Endothelial cell of umbilical vein (primary cell): Measurements from ENCODE around the gene ABI3. TPM values are rescaled to one million over a fixed set of nuclear protein-coding genes. Genes with fewer than 3 reads are reported as not detected.

Experiments
- BruUV-seq: library from RNA; stranded (reverse); fragments of 400-500 nt; replicated peaks from 2 replicates; lab custom pipeline; 2021; lab: Mats Ljungman, UMichigan
- CTCF ChIA-PET: fragments of 300-600, 350-600 bp; sonication (Branson Sonifier 250); formaldehyde crosslinking; loops from one replicate; lab custom pipeline; 2021; ENCODE audit warnings: antibody characterized with exemption, inconsistent platforms; lab: Charles Lee
- POLR2A ChIA-PET: fragments of 300-600, 350-600 bp; sonication (Branson Sonifier 250); formaldehyde crosslinking; loops from one replicate; lab custom pipeline; 2021; ENCODE audit warnings: antibody characterized with exemption, inconsistent platforms; lab: Charles Lee
- DNase-seq: peaks from one replicate; pipeline ENCODE4 v3.0.0-alpha.2; 2011; ENCODE audit warnings: low read depth, low spot score
- FAIRE-seq: peaks from 2 replicates; lab custom pipeline; 2011; peaks lifted over from hg19 to GRCh38; lab: Jason Lieb, UNC
- H2AFZ ChIP-seq: 2 replicates; pipeline ENCODE4 v1.6.0; 2012; ENCODE audit warnings: low read depth, low read length, control low read depth, inconsistent platforms
- H3K27ac ChIP-seq: 2 replicates; pipeline ENCODE4 v1.5.1; 2011; ENCODE audit warnings: low read depth, mild to moderate bottlenecking, control low read depth, low read length, moderate library complexity; ENCODE audit not compliant: insufficient read depth
- H3K27me3 ChIP-seq, 2 experiments: 2 replicates each; pipeline versions ENCODE4 v1.6.0 to v1.6.1; 2011; ENCODE audit warnings: low read length in 2 of 2, mixed read lengths in 1 of 2; ENCODE audit not compliant: control insufficient read depth in 2 of 2, insufficient read depth in 2 of 2
- H3K36me3 ChIP-seq, 2 experiments: 2 replicates in 1 of 2; 3 replicates in 1 of 2; pipeline ENCODE4 v1.5.1; 2011; ENCODE audit warnings: low read length in 2 of 2, mild to moderate bottlenecking in 1 of 2, moderate library complexity in 1 of 2; ENCODE audit not compliant: control insufficient read depth in 2 of 2, insufficient read depth in 2 of 2; ENCODE audit errors: extremely low read depth in 1 of 2
- H3K4me1 ChIP-seq: 3 replicates; pipeline ENCODE4 v1.5.1; 2011; ENCODE audit warnings: mild to moderate bottlenecking, low read length; ENCODE audit not compliant: control insufficient read depth, insufficient read depth; ENCODE audit errors: extremely low read depth
- H3K4me2 ChIP-seq: 2 replicates; pipeline ENCODE4 v1.6.1; 2011; ENCODE audit warnings: low read length, control low read depth, mixed read lengths; ENCODE audit not compliant: insufficient read depth
- H3K4me3 ChIP-seq, 3 experiments: fragments of 200-600 bp in 1 of 3; sonication (generic), shearing (Covaris generic) in 1 of 3; replicated peaks in 1 of 3; 2 replicates each; pipeline ENCODE4 v1.5.1; 2011 to 2016; ENCODE audit warnings: control low read depth in 3 of 3, low read length in 3 of 3, mild to moderate bottlenecking in 2 of 3, inconsistent platforms in 1 of 3, low read depth in 1 of 3, moderate library complexity in 1 of 3; ENCODE audit not compliant: insufficient read depth in 1 of 3
- H3K79me2 ChIP-seq: 2 replicates; pipeline ENCODE4 v1.6.0; 2012; ENCODE audit warnings: low read length, inconsistent platforms; ENCODE audit not compliant: control insufficient read depth, insufficient read depth
- H3K9ac ChIP-seq: replicated peaks from 2 replicates; pipeline ENCODE3; 2011; ENCODE audit warnings: low read length, control low read depth; ENCODE audit not compliant: insufficient read depth; ENCODE audit errors: extremely low read depth
- H3K9me1 ChIP-seq: replicated peaks from 3 replicates; pipeline ENCODE4 v1.6.0; 2011; ENCODE audit warnings: mild to moderate bottlenecking, low read length; ENCODE audit not compliant: control insufficient read depth, insufficient read depth; ENCODE audit errors: extremely low read depth
- H3K9me3 ChIP-seq: replicated peaks from 2 replicates; pipeline ENCODE4 v1.5.1; 2012; ENCODE audit warnings: low read length, inconsistent platforms; ENCODE audit not compliant: control insufficient read depth, insufficient read depth
- H4K20me1 ChIP-seq: replicated peaks from 2 replicates; pipeline ENCODE3; 2011; ENCODE audit warnings: mild to moderate bottlenecking, low read length; ENCODE audit not compliant: control insufficient read depth, insufficient read depth; ENCODE audit errors: extremely low read depth
- EZH2 ChIP-seq: IDR thresholded peaks from 2 replicates; pipeline ENCODE4 v1.6.1; 2012; ENCODE audit warnings: borderline replicate concordance, low read depth, mild to moderate bottlenecking, moderate library complexity, low read length, inconsistent platforms; ENCODE audit not compliant: severe bottlenecking
- FOS ChIP-seq: IDR thresholded peaks from 2 replicates; pipeline ENCODE4 v1.6.1; 2011; ENCODE audit warnings: mild to moderate bottlenecking, low read length, moderate library complexity, borderline replicate concordance; ENCODE audit not compliant: insufficient read depth
- GATA2 ChIP-seq: IDR thresholded peaks from 2 replicates; pipeline ENCODE4 v1.7.0; 2011; ENCODE audit warnings: low read depth, mild to moderate bottlenecking, moderate library complexity, mixed read lengths, low read length; ENCODE audit not compliant: insufficient read length, insufficient read depth
- JUN ChIP-seq: IDR thresholded peaks from 2 replicates; pipeline ENCODE4 v1.6.1; 2011; ENCODE audit warnings: borderline replicate concordance, low read depth; ENCODE audit not compliant: insufficient read length, insufficient read depth
- MAX ChIP-seq: IDR thresholded peaks from 2 replicates; pipeline ENCODE4 v1.6.1; 2011; ENCODE audit not compliant: insufficient read depth, insufficient read length
- MYC ChIP-seq: IDR thresholded peaks from one replicate; pipeline ENCODE4 v1.6.1; 2011; ENCODE audit warnings: mild to moderate bottlenecking, low read depth, low read length
- POLR2A ChIP-seq: IDR thresholded peaks from 2 replicates; pipeline ENCODE4 v1.6.1; 2012; ENCODE audit warnings: low read depth, mild to moderate bottlenecking, control low read depth, low read length
- POLR2AphosphoS5 ChIP-seq: IDR thresholded peaks from 2 replicates; pipeline ENCODE4 v1.6.1; 2012; ENCODE audit warnings: low read depth, mild to moderate bottlenecking, control low read depth, low read length, moderate library complexity; ENCODE audit not compliant: insufficient read depth
- dilution Hi-C: fragments of 300-500 bp; cut with MboI; formaldehyde crosslinking; loops from one replicate; pipeline ENCODE4 v1.15.0; 2019; ENCODE audit warnings: low sequenced_read_pairs; ENCODE audit not compliant: extremely low pct_ligation_motif_present
- intact Hi-C: fragments of 100-400 bp; cut with micrococcal nuclease; formaldehyde crosslinking; loops from one replicate; pipeline ENCODE4 v1.10.0; 2022
- polyA plus RNA-seq, 4 experiments: library from polyadenylated mRNA; depleted of rRNA in 3 of 4; stranded (reverse) in 3 of 4; unstranded in 1 of 4; fragments of >200 nt; gene quantifications; 2 replicates each; pipeline versions ENCODE4 v1.2.1 to v1.2.3, GENCODE V29; 2011 to 2012; ENCODE audit warnings: missing spikeins in 1 of 4
- total RNA-seq: library from RNA; stranded (reverse); gene quantifications from 2 replicates; pipeline ENCODE4 v1.2.3, GENCODE V29; 2021
- TF ChIP-seq, protein P1 (sequence below), 2 donors: IDR thresholded peaks; 1 replicate in 1 of 2; 2 replicates in 1 of 2; pipeline ENCODE4 v1.5.1; 2011; ENCODE audit warnings: low read length in 2 of 2, mild to moderate bottlenecking in 2 of 2, moderate library complexity in 2 of 2, control low read depth in 1 of 2, inconsistent platforms in 1 of 2, low read depth in 1 of 2; ENCODE audit not compliant: insufficient read depth in 1 of 2; ENCODE audit errors: extremely low read depth in 1 of 2

ABI3 gene
- total and polyA plus RNA-seq, 2 donors (not counting 3 experiments of a cell fraction or from before 2014, with no cell fraction given) = 35.2 to 35.5 TPM

GRCh38 chr17:49216482-49216881 is 6.0 kb downstream of the ABI3 start:
- Histone ChIP-seq H3K9me3 (no peaks in the 10 kb centered on the region), H3K36me3 (peaks cover 2 to 18% of the 10 kb centered on the region in 2 experiments), H3K4me3 (no peak overlapping the region), H4K20me1 (no peaks in the 10 kb centered on the region), H3K79me2 (peaks cover 38% of the 10 kb centered on the region), H3K27me3 (no peaks in the 10 kb centered on the region), H3K9ac (no peak overlapping the region), H2AFZ (no peak overlapping the region), H3K9me1 (no peaks in the 10 kb centered on the region), H3K27ac (no peak overlapping the region), H3K4me1 (peaks cover 41% of the 10 kb centered on the region), H3K4me2 (no peak overlapping the region)
- intact Hi-C loops (no loop called here), dilution Hi-C loops (no loop called here)
- DNase-seq (no peak), FAIRE-seq (no peak)
- ChIA-PET POLR2A (no interaction called here), CTCF (interaction anchor here (0.7 to 3.5 kb wide), 4 partner anchors 11 to 25 kb away, joined by 3 to 24 read pairs (median 5); partner anchors contain the start of gene PHOSPHO1)
- TF ChIP-seq EZH2 = no peak
- TF ChIP-seq GATA2 = no peak
- no peak for TF ChIP-seq MAX
- TF ChIP-seq FOS = no peak
- TF ChIP-seq POLR2A = no peak
- TF ChIP-seq POLR2AphosphoS5 = no peak
- TF ChIP-seq, protein P1, sequence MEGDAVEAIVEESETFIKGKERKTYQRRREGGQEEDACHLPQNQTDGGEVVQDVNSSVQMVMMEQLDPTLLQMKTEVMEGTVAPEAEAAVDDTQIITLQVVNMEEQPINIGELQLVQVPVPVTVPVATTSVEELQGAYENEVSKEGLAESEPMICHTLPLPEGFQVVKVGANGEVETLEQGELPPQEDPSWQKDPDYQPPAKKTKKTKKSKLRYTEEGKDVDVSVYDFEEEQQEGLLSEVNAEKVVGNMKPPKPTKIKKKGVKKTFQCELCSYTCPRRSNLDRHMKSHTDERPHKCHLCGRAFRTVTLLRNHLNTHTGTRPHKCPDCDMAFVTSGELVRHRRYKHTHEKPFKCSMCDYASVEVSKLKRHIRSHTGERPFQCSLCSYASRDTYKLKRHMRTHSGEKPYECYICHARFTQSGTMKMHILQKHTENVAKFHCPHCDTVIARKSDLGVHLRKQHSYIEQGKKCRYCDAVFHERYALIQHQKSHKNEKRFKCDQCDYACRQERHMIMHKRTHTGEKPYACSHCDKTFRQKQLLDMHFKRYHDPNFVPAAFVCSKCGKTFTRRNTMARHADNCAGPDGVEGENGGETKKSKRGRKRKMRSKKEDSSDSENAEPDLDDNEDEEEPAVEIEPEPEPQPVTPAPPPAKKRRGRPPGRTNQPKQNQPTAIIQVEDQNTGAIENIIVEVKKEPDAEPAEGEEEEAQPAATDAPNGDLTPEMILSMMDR (IDR thresholded peaks at IDR 0.05; ENCODE audit: extremely low read depth in 1 of 2, insufficient read depth in 1 of 2, low read depth in 1 of 2, low read length in 2 of 2) = no peak
- TF ChIP-seq JUN = no peak
- TF ChIP-seq MYC = no peak
- no TSS peak for BruUV-seq
